GM18502 (cell line): ENCODE data around the gene P2RX2.
A peak's percentile ranks its signal among the peaks of the same experiment; 100 is the strongest.
"Not testable (repeated sequence)": the region's sequence is repeated elsewhere in the genome, so short reads cannot be mapped to it uniquely, and the experiment has no call there.

ENCODE experiments used
- ATAC-seq: cut with Tn5 transposase; IDR thresholded peaks from one replicate; pipeline ENCODE4 v1.9.1; 2021; ENCODE audit warnings: mild to moderate bottlenecking; ENCODE audit not compliant: unreplicated experiment, poor library complexity

The P2RX2 gene

GRCh38 chr12:132582582-132583410 lies 35.8 kb upstream of the P2RX2 start:
- no peak for ATAC-seq

GRCh38 chr12:132583411-132583710 lies 35.2 kb upstream of the P2RX2 start:
- no peak for ATAC-seq

GRCh38 chr12:132583736-132584135 lies 34.8 kb upstream of the P2RX2 start:
- no peak for ATAC-seq

GRCh38 chr12:132584429-132584828 lies 34.1 kb upstream of the P2RX2 start:
- ATAC-seq: no peak

- ATAC-seq: no peak
These were observed 33.4 kb upstream of the P2RX2 start for GRCh38 chr12:132585177-132585576.

GRCh38 chr12:132586929-132587328 lies 31.6 kb upstream of the P2RX2 start:
- ATAC-seq: no peak

- ATAC-seq: no peak
These were observed 30.8 kb upstream of the P2RX2 start for GRCh38 chr12:132587781-132588180.

GRCh38 chr12:132588319-132588718 lies 30.3 kb upstream of the P2RX2 start:
- ATAC-seq: no peak

- no peak for ATAC-seq
These were observed 29.5 kb upstream of the P2RX2 start for GRCh38 chr12:132588821-132589669.

GRCh38 chr12:132591107-132591935 lies 27.3 kb upstream of the P2RX2 start:
- no peak for ATAC-seq

GRCh38 chr12:132592282-132592970 lies 26.1 kb upstream of the P2RX2 start:
- no peak for ATAC-seq

- no peak for ATAC-seq
These were observed 25.5 kb upstream of the P2RX2 start for GRCh38 chr12:132593071-132593470.

GRCh38 chr12:132593521-132593920 lies 25.1 kb upstream of the P2RX2 start:
- no peak for ATAC-seq

- peak; percentile 88 for ATAC-seq
These were observed 24.6 kb upstream of the P2RX2 start for GRCh38 chr12:132593938-132594358.

GRCh38 chr12:132595183-132595582 lies 23.4 kb upstream of the P2RX2 start:
- ATAC-seq: no peak

GRCh38 chr12:132596016-132596415 lies 22.6 kb upstream of the P2RX2 start:
- no peak for ATAC-seq

- ATAC-seq: no peak
These were observed 21.0 kb upstream of the P2RX2 start for GRCh38 chr12:132597333-132598316.

- not testable (repeated sequence) for ATAC-seq
These were observed 19.1 kb upstream of the P2RX2 start for GRCh38 chr12:132599502-132599901.
